ENCODE results near the gene CDT1. TPM values are rescaled to one million over a fixed set of nuclear protein-coding genes. Genes with fewer than 3 reads are reported as not detected.

The CDT1 gene
- total and polyA plus RNA-seq, 3 donors from 2014 or later, result 11.9 to 19.1 (median 14.9) TPM

DNA sequence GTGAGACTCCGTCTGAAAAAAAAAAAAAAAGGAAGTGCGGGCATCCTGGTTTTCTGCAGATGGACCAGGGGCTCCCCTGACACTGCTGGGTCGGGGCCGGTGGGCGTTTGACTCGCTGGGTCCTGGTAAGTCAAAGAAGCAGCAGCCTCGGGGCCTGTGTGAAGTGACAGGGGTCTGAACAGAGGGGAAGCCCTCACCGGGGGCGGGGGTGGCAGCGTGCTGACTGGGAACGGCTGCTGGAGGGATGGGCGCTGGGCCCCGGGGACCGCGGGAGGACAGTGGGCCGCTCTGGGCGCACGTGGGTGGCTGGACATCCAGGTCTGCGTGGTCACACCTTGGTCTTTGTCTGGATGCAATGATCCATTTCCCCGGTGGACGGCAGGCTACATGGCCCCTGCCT lies 45.0 kb downstream of the CDT1 start:
- Histone ChIP-seq H3K27ac (no peak overlapping the region), H3K27me3 (no peaks in the 10 kb centered on the region), H3K9me3 (no peaks in the 10 kb centered on the region), H3K4me3 (no peak overlapping the region), H3K36me3 (ENCODE audit: low read depth, missing control alignments) (no peaks in the 10 kb centered on the region), H3K4me1 (peaks cover 3% of the 10 kb centered on the region)
- TF ChIP-seq, protein P1, sequence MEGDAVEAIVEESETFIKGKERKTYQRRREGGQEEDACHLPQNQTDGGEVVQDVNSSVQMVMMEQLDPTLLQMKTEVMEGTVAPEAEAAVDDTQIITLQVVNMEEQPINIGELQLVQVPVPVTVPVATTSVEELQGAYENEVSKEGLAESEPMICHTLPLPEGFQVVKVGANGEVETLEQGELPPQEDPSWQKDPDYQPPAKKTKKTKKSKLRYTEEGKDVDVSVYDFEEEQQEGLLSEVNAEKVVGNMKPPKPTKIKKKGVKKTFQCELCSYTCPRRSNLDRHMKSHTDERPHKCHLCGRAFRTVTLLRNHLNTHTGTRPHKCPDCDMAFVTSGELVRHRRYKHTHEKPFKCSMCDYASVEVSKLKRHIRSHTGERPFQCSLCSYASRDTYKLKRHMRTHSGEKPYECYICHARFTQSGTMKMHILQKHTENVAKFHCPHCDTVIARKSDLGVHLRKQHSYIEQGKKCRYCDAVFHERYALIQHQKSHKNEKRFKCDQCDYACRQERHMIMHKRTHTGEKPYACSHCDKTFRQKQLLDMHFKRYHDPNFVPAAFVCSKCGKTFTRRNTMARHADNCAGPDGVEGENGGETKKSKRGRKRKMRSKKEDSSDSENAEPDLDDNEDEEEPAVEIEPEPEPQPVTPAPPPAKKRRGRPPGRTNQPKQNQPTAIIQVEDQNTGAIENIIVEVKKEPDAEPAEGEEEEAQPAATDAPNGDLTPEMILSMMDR (IDR thresholded peaks at IDR 0.05), result no peak
- no peak for TF ChIP-seq POLR2A (IDR thresholded peaks at IDR 0.05)
- WGBS, 2 donors, result 92 to 94% methylated on average over 9 to 21 of the region's 21 CpGs
- no peak for DNase-seq
- intact Hi-C loops (cut with DNase I; ENCODE audit: low total_unique reads), result no loop called here

DNA sequence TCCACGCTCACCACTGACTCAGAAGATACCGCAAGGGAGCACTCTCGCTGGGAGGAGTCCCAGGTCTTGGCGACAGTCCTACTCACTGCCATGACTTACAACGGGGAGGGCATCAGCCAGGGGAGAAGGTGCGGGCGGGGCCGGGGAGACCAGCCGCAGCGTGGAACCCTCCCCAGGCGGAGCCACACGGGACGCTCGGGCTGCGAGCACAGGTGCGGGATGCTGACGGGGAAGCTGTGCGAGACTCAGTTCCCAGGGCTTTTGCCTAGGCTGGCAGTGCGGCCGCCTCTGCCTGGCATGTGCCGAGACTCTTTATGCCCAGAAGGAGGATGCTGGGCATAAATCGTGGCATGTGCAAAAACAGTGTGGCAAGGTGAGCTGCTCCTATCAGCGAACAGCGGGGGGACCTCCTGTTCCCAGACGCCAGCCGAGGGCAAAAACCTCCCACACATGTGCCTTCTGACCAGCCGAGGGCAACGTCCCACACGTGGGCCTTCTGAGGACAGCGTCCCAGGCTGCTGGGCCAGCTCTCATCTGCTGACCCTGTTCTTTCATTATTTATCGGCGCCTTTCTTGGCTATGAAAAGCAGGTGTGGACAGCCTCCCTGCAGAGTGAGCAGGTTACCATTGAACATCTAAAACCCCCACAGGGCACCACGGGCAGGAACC lies 47.1 kb downstream of the CDT1 start:
- no peaks in the 10 kb centered on the region for H3K27me3 ChIP-seq
- peaks cover 24% of the 10 kb centered on the region for H3K4me1 ChIP-seq
- no peaks in the 10 kb centered on the region for H3K9me3 ChIP-seq
- DNase-seq, result peak; percentile 60
- intact Hi-C loops (cut with DNase I; ENCODE audit: low total_unique reads), result no loop called here
- no peak for TF ChIP-seq POLR2A (IDR thresholded peaks at IDR 0.05)
- TF ChIP-seq, protein P1 (IDR thresholded peaks at IDR 0.05), result no peak
- H3K27ac ChIP-seq, result no peak overlapping the region
- H3K4me3 ChIP-seq, result no peak overlapping the region
- no peaks in the 10 kb centered on the region for H3K36me3 ChIP-seq (ENCODE audit: low read depth, missing control alignments)
- 74 to 80% methylated on average over 15 to 33 of the region's 33 CpGs for WGBS, 2 donors

DNA sequence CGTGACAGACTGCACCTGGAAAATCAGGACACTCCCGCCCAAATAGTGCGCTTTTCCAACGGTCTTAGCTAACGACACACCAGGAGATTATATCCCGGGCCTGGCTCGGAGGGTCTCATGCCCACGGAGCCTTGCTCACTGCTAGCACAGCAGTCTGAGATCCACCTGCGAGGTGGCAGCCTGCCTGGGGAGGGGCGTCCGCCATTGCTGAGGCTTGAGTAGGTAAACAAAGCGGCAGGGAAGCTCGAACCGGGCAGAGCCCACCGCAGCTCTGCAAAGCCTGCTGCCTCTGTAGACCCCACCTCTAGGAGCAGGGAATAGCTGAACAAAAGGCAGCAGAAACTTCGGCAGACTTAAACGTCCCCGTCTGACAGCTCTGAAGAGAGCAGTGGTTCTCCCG lies 48.0 kb downstream of the CDT1 start:
- Histone ChIP-seq H3K4me1 (peaks cover 30% of the 10 kb centered on the region), H3K4me3 (no peak overlapping the region), H3K36me3 (ENCODE audit: low read depth, missing control alignments) (no peaks in the 10 kb centered on the region), H3K27me3 (no peaks in the 10 kb centered on the region), H3K27ac (no peak overlapping the region), H3K9me3 (no peaks in the 10 kb centered on the region)
- intact Hi-C loops (cut with DNase I; ENCODE audit: low total_unique reads), result no loop called here
- TF ChIP-seq, protein P1 (IDR thresholded peaks at IDR 0.05), result no peak
- TF ChIP-seq POLR2A (IDR thresholded peaks at IDR 0.05), result no peak
- WGBS, 2 donors, result 88 to 95% methylated on average over 19 of the region's 19 CpGs
- no peak for DNase-seq

DNA sequence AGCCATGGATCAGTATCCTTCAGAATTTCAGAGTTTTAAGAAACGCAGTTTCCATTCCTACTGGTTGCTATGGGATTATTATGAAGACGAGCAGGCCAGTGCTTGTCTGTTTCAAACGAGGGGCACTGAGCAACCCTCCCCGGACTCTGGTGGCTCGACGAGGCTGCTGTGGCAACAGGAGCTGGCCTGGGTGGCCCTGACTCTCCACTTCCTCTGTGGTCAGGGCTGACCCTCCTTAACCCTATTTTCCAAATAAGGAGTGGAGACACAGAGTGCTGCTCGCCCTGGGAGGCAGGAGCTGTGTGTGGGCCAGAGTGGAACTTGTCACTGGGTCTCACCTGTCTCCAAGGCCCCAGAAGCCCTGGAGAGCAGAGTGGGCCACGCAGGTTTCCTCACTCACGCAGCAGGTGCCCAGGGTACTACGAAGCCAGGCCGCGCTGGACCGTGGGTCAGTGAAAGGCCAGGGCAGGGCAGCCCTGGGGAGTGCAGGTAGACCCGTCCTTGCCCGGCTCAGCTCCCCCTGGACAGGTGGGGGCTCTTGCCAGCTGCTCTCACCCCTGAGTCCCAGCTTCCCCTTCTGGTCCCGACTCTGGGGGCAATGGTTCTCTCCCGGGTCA lies 49.8 kb downstream of the CDT1 start:
- intact Hi-C loops (cut with DNase I; ENCODE audit: low total_unique reads), result no loop called here
- H3K27ac ChIP-seq, result no peak overlapping the region
- H3K4me3 ChIP-seq, result no peak overlapping the region
- peaks cover 37% of the 10 kb centered on the region for H3K4me1 ChIP-seq
- no peaks in the 10 kb centered on the region for H3K27me3 ChIP-seq
- no peak for DNase-seq
- TF ChIP-seq, protein P1 (IDR thresholded peaks at IDR 0.05), result no peak
- no peak for TF ChIP-seq POLR2A (IDR thresholded peaks at IDR 0.05)
- H3K9me3 ChIP-seq, result no peaks in the 10 kb centered on the region
- H3K36me3 ChIP-seq (ENCODE audit: low read depth, missing control alignments), result no peaks in the 10 kb centered on the region
- 55 to 79% methylated on average over 8 to 17 of the region's 17 CpGs for WGBS, 2 donors

Data from testis (tissue), 3 donors.